GM12874 (cell line): Measurements from ENCODE around the gene FOXP1.

Source experiments
- TF ChIP-seq, protein P1 (sequence below): IDR thresholded peaks from 2 replicates; pipeline ENCODE4 v1.5.1; 2011; ENCODE audit warnings: low read depth, mild to moderate bottlenecking, control low read depth, low read length, moderate library complexity; ENCODE audit not compliant: insufficient read depth

FOXP1 gene

DNA sequence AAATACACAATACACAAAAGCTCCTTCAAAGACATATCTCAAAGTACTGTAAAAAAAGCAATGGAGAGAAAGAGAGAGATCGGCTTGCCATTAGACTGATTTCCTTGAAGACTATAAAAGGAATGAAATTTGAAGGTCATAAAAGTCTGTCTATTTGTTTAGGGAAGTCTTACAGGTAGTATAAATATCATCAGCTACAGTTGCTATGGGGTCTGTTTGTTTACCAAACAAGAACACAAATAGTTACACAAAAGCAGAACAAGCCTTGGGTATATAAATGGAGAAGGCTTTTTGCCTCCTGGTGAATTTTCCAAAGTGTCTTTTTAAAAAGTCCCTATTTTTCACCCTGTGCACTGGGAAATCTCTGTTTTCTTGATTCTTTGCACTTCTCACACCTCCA is 552.3 kb downstream of the FOXP1 start:
- TF ChIP-seq, protein P1, sequence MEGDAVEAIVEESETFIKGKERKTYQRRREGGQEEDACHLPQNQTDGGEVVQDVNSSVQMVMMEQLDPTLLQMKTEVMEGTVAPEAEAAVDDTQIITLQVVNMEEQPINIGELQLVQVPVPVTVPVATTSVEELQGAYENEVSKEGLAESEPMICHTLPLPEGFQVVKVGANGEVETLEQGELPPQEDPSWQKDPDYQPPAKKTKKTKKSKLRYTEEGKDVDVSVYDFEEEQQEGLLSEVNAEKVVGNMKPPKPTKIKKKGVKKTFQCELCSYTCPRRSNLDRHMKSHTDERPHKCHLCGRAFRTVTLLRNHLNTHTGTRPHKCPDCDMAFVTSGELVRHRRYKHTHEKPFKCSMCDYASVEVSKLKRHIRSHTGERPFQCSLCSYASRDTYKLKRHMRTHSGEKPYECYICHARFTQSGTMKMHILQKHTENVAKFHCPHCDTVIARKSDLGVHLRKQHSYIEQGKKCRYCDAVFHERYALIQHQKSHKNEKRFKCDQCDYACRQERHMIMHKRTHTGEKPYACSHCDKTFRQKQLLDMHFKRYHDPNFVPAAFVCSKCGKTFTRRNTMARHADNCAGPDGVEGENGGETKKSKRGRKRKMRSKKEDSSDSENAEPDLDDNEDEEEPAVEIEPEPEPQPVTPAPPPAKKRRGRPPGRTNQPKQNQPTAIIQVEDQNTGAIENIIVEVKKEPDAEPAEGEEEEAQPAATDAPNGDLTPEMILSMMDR, result no peak

- TF ChIP-seq, protein P1, result no peak
These were observed 552.8 kb downstream of the FOXP1 start for GRCh38 chr3:71030748-71031147.

GRCh38 chr3:71029770-71030169 is 553.8 kb downstream of the FOXP1 start:
- TF ChIP-seq, protein P1, result no peak

- TF ChIP-seq, protein P1, result no peak
These were observed 554.7 kb downstream of the FOXP1 start for GRCh38 chr3:71028802-71029201.

DNA sequence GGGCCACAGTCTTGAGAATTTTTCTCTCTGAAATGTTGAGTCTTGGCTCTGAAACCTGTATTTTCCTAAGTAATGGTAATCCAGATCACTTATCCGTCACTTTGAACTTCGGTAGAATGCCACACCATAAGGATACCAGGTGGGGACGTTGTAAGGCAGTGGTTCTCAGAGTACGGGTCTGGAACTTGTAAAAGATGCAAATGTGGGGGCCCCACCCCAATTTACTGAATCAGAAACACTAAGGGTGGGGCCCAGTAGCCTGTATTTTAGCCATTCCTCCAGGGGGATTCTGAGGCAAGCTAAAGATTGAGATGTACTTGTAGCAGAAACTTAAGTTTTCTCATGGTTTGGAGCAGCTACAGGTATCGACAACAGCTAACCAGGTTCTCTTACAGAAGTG is 555.3 kb downstream of the FOXP1 start:
- TF ChIP-seq, protein P1, result no peak

GRCh38 chr3:71026634-71027578 is 556.6 kb downstream of the FOXP1 start:
- TF ChIP-seq, protein P1, result no peak

- TF ChIP-seq, protein P1, result no peak
These were observed 558.0 kb downstream of the FOXP1 start for GRCh38 chr3:71025516-71025915.
